ENCODE measurements around the gene GNG14. TPM values are rescaled to one million over a fixed set of nuclear protein-coding genes. Genes with fewer than 3 reads are reported as not detected.
A peak's percentile ranks its signal among the peaks of the same experiment; 100 is the strongest.

GNG14 gene
- total and polyA plus RNA-seq, 2 experiments from 2014 or later, result not detected

DNA sequence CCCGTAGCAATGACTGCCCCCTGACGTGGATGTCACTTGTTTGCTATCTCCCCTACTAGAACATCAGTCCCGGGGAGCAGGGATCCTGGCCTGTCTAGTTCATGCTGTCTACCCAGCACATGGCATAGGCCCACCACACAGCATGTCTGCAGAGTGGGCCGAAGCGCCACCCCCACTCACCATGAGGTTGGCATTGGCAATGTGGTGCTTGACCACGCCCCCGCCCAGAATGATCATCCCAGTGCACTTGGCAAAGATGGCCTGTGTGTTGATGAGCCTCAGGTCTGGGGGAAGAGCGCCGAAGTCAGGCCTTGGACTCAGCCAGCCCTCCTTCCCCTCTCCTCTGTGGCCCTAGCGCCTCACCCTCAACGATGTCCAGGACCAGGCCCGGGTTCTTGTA is 10.9 kb upstream of the GNG14 start:
- H3K27ac ChIP-seq (ENCODE audit: low read depth), result no peak overlapping the region
- no peak overlapping the region for H3K4me3 Mint-ChIP-seq
- peaks cover 9% of the 10 kb centered on the region for H3K79me2 ChIP-seq (replicated peaks; ENCODE audit: insufficient read depth)
- peaks cover 2% of the 10 kb centered on the region for H3K4me1 Mint-ChIP-seq
- peaks cover 31% of the 10 kb centered on the region; the same call in 1 of the 2 replicates for H3K36me3 ChIP-seq (ENCODE audit: insufficient read depth)
- ATAC-seq, result no peak
- no peaks in the 10 kb centered on the region for H3K4me1 ChIP-seq (ENCODE audit: insufficient read depth)
- peaks cover 35% of the 10 kb centered on the region for H3K27me3 Mint-ChIP-seq (ENCODE audit: insufficient read depth, low read depth, poor library complexity)
- TF ChIP-seq, protein P1, sequence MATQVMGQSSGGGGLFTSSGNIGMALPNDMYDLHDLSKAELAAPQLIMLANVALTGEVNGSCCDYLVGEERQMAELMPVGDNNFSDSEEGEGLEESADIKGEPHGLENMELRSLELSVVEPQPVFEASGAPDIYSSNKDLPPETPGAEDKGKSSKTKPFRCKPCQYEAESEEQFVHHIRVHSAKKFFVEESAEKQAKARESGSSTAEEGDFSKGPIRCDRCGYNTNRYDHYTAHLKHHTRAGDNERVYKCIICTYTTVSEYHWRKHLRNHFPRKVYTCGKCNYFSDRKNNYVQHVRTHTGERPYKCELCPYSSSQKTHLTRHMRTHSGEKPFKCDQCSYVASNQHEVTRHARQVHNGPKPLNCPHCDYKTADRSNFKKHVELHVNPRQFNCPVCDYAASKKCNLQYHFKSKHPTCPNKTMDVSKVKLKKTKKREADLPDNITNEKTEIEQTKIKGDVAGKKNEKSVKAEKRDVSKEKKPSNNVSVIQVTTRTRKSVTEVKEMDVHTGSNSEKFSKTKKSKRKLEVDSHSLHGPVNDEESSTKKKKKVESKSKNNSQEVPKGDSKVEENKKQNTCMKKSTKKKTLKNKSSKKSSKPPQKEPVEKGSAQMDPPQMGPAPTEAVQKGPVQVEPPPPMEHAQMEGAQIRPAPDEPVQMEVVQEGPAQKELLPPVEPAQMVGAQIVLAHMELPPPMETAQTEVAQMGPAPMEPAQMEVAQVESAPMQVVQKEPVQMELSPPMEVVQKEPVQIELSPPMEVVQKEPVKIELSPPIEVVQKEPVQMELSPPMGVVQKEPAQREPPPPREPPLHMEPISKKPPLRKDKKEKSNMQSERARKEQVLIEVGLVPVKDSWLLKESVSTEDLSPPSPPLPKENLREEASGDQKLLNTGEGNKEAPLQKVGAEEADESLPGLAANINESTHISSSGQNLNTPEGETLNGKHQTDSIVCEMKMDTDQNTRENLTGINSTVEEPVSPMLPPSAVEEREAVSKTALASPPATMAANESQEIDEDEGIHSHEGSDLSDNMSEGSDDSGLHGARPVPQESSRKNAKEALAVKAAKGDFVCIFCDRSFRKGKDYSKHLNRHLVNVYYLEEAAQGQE (IDR thresholded peaks at IDR 0.05; ENCODE audit: unreplicated experiment), result no peak
- TF ChIP-seq ZNF331 (CRISPR knock-in tag; IDR thresholded peaks at IDR 0.05; ENCODE audit: low read depth), result no peak
- TF ChIP-seq POLR2AphosphoS5 (IDR thresholded peaks at IDR 0.05; ENCODE audit: low read depth), result no peak
- no peak for TF ChIP-seq CREB1 (CRISPR knock-in tag; IDR thresholded peaks at IDR 0.05; ENCODE audit: low read depth)
- TF ChIP-seq, protein P2, sequence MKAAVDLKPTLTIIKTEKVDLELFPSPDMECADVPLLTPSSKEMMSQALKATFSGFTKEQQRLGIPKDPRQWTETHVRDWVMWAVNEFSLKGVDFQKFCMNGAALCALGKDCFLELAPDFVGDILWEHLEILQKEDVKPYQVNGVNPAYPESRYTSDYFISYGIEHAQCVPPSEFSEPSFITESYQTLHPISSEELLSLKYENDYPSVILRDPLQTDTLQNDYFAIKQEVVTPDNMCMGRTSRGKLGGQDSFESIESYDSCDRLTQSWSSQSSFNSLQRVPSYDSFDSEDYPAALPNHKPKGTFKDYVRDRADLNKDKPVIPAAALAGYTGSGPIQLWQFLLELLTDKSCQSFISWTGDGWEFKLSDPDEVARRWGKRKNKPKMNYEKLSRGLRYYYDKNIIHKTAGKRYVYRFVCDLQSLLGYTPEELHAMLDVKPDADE (IDR thresholded peaks at IDR 0.05), result no peak
- no peak for TF ChIP-seq EZH2 (IDR thresholded peaks at IDR 0.05; ENCODE audit: low read depth, unreplicated experiment)
- no peak for TF ChIP-seq ZNF114 (CRISPR knock-in tag; IDR thresholded peaks at IDR 0.05)
- TF ChIP-seq, protein P3, sequence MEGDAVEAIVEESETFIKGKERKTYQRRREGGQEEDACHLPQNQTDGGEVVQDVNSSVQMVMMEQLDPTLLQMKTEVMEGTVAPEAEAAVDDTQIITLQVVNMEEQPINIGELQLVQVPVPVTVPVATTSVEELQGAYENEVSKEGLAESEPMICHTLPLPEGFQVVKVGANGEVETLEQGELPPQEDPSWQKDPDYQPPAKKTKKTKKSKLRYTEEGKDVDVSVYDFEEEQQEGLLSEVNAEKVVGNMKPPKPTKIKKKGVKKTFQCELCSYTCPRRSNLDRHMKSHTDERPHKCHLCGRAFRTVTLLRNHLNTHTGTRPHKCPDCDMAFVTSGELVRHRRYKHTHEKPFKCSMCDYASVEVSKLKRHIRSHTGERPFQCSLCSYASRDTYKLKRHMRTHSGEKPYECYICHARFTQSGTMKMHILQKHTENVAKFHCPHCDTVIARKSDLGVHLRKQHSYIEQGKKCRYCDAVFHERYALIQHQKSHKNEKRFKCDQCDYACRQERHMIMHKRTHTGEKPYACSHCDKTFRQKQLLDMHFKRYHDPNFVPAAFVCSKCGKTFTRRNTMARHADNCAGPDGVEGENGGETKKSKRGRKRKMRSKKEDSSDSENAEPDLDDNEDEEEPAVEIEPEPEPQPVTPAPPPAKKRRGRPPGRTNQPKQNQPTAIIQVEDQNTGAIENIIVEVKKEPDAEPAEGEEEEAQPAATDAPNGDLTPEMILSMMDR (conservative IDR thresholded peaks at IDR 0.05; ENCODE audit: low read depth in 2 of 2), result no peak
- TF ChIP-seq NANOG (IDR thresholded peaks at IDR 0.05; ENCODE audit: borderline replicate concordance), result no peak
- no peak for TF ChIP-seq JUNB (IDR thresholded peaks at IDR 0.05; ENCODE audit: unreplicated experiment)
- no peak for TF ChIP-seq EZH2phosphoT487 (IDR thresholded peaks at IDR 0.05; ENCODE audit: unreplicated experiment)
- TF ChIP-seq STAT1 (IDR thresholded peaks at IDR 0.05; ENCODE audit: unreplicated experiment), result no peak
- TF ChIP-seq, protein P4, sequence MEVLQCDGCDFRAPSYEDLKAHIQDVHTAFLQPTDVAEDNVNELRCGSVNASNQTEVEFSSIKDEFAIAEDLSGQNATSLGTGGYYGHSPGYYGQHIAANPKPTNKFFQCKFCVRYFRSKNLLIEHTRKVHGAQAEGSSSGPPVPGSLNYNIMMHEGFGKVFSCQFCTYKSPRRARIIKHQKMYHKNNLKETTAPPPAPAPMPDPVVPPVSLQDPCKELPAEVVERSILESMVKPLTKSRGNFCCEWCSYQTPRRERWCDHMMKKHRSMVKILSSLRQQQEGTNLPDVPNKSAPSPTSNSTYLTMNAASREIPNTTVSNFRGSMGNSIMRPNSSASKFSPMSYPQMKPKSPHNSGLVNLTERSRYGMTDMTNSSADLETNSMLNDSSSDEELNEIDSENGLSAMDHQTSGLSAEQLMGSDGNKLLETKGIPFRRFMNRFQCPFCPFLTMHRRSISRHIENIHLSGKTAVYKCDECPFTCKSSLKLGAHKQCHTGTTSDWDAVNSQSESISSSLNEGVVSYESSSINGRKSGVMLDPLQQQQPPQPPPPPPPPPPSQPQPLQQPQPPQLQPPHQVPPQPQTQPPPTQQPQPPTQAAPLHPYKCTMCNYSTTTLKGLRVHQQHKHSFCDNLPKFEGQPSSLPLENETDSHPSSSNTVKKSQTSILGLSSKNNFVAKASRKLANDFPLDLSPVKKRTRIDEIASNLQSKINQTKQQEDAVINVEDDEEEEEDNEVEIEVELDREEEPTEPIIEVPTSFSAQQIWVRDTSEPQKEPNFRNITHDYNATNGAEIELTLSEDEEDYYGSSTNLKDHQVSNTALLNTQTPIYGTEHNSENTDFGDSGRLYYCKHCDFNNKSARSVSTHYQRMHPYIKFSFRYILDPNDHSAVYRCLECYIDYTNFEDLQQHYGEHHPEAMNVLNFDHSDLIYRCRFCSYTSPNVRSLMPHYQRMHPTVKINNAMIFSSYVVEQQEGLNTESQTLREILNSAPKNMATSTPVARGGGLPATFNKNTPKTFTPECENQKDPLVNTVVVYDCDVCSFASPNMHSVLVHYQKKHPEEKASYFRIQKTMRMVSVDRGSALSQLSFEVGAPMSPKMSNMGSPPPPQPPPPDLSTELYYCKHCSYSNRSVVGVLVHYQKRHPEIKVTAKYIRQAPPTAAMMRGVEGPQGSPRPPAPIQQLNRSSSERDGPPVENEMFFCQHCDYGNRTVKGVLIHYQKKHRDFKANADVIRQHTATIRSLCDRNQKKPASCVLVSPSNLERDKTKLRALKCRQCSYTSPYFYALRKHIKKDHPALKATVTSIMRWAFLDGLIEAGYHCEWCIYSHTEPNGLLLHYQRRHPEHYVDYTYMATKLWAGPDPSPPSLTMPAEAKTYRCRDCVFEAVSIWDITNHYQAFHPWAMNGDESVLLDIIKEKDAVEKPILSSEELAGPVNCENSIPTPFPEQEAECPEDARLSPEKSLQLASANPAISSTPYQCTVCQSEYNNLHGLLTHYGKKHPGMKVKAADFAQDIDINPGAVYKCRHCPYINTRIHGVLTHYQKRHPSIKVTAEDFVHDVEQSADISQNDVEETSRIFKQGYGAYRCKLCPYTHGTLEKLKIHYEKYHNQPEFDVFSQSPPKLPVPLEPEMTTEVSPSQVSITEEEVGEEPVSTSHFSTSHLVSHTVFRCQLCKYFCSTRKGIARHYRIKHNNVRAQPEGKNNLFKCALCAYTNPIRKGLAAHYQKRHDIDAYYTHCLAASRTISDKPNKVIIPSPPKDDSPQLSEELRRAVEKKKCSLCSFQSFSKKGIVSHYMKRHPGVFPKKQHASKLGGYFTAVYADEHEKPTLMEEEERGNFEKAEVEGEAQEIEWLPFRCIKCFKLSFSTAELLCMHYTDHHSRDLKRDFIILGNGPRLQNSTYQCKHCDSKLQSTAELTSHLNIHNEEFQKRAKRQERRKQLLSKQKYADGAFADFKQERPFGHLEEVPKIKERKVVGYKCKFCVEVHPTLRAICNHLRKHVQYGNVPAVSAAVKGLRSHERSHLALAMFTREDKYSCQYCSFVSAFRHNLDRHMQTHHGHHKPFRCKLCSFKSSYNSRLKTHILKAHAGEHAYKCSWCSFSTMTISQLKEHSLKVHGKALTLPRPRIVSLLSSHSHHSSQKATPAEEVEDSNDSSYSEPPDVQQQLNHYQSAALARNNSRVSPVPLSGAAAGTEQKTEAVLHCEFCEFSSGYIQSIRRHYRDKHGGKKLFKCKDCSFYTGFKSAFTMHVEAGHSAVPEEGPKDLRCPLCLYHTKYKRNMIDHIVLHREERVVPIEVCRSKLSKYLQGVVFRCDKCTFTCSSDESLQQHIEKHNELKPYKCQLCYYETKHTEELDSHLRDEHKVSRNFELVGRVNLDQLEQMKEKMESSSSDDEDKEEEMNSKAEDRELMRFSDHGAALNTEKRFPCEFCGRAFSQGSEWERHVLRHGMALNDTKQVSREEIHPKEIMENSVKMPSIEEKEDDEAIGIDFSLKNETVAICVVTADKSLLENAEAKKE (CRISPR knock-in tag; IDR thresholded peaks at IDR 0.05), result no peak
- H3K9me2 ChIP-seq (ENCODE audit: insufficient read depth), result no peaks in the 10 kb centered on the region
- H3K4me3 ChIP-seq, result no peak overlapping the region
- peak overlapping the region; percentile 77; the same call in 1 of the 2 replicates for H3K27ac Mint-ChIP-seq
- DNase-seq (ENCODE audit: low spot score), result no peak
- H3K9me3 Mint-ChIP-seq, result peaks cover 4% of the 10 kb centered on the region; the same call in 2 of the 3 replicates
- H3F3A ChIP-seq (replicated peaks; ENCODE audit: low read depth), result peaks cover 31% of the 10 kb centered on the region
- H3K36me3 Mint-ChIP-seq (ENCODE audit: low read depth), result peaks cover 80% of the 10 kb centered on the region
- no peaks in the 10 kb centered on the region for H3K27me3 ChIP-seq (ENCODE audit: insufficient read depth)
- H4K20me1 ChIP-seq (replicated peaks; ENCODE audit: insufficient read depth), result peaks cover 13% of the 10 kb centered on the region
- no peak overlapping the region for H3K4me2 ChIP-seq
- no peak overlapping the region for H2AFZ ChIP-seq

All from GM23338 (cell line).